ENCODE measurements around the gene SRGAP1. TPM values are rescaled to one million over a fixed set of nuclear protein-coding genes. Genes with fewer than 3 reads are reported as not detected.
A peak's percentile ranks its signal among the peaks of the same experiment; 100 is the strongest.

Gene SRGAP1
- total and polyA plus RNA-seq, 2 of the 13 experiments (the other 11 are each of a cell fraction or from before 2014, with no cell fraction given) = 1.6 to 3.4 TPM

GRCh38 chr12:63888908-63889635, 44.6 kb downstream of the SRGAP1 start (continued):
- TF ChIP-seq ZNF550 (CRISPR knock-in tag; IDR thresholded peaks at IDR 0.05; ENCODE audit: borderline replicate concordance) = no peak
- no peak for TF ChIP-seq ZNF282 (IDR thresholded peaks at IDR 0.05; ENCODE audit: partially characterized antibody)
- TF ChIP-seq, protein P1, sequence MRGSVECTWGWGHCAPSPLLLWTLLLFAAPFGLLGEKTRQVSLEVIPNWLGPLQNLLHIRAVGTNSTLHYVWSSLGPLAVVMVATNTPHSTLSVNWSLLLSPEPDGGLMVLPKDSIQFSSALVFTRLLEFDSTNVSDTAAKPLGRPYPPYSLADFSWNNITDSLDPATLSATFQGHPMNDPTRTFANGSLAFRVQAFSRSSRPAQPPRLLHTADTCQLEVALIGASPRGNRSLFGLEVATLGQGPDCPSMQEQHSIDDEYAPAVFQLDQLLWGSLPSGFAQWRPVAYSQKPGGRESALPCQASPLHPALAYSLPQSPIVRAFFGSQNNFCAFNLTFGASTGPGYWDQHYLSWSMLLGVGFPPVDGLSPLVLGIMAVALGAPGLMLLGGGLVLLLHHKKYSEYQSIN (CRISPR knock-in tag; IDR thresholded peaks at IDR 0.05; ENCODE audit: borderline replicate concordance) = no peak
- no peak for TF ChIP-seq ZNF326 (CRISPR knock-in tag; IDR thresholded peaks at IDR 0.05; ENCODE audit: borderline replicate concordance)

DNA sequence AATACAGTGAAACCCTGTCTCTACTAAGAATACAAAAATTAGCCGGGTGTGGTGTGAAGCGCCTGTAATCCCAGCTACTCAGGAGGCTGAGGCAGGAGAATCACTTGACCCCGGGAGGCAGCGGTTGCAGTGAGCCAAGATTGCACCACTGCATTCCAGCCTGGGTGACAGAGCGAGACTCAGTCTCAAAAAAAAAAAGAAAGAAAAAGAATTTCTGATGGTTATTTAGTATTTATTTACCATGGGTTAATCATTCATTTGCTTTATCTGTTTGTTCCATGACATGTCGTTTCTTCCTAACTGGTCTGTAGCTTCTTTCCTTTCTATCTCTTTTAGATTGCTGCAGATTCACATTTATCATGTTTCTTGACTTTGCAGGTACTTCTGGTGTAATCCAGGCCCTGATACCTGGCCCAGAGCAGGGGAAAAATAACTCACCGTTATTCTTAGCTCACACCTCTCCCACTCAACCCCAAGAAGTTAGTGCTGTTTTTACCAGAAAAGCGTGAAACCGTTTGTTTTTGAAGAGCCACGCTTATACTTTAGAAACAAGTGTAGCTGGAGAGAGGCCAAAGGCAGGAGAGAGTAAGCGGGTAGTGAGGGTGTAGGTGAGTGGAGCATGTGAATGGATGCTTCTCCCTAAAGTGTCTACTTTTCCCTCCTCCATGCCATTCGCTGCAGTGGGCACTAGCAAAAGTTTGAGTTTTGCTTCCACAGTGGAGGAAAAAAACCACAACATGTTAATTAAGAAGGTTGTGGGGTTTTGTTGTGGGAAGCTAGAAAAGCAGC, 45.4 kb downstream of the SRGAP1 start:
- Histone ChIP-seq H3K36me3 (replicated peaks in 1 of 2; ENCODE audit: control insufficient read depth in 1 of 2, insufficient read depth in 2 of 2, low read length in 2 of 2) (no peaks in the 10 kb centered on the region), H3K27me3 (ENCODE audit: control insufficient read depth in 1 of 2, insufficient read depth in 2 of 2, low read length in 2 of 2) (no peaks in the 10 kb centered on the region), H4K20me1 (ENCODE audit: insufficient read depth, low read length) (no peaks in the 10 kb centered on the region), H3K27ac (ENCODE audit: extremely low read length, insufficient read depth, low read length) (peak overlapping the region; percentile 76), H3K4me3 (replicated peaks in 1 of 3; ENCODE audit: insufficient read depth in 1 of 3, low read depth in 2 of 3, low read length in 3 of 3) (peak overlapping the region in 1 of 3 experiments; percentile 39; a peak in 2 of 6 replicates), H3K9me3 (ENCODE audit: low read length) (no peaks in the 10 kb centered on the region), H3K4me1 (ENCODE audit: insufficient read depth, low read length) (peaks cover 46% of the 10 kb centered on the region), H3K9ac (ENCODE audit: insufficient read depth, low read depth, low read length) (peak overlapping the region; percentile 53), H2AFZ (ENCODE audit: low read length) (no peak overlapping the region), H3K79me2 (ENCODE audit: insufficient read depth, low read length) (no peaks in the 10 kb centered on the region), H3K4me2 (ENCODE audit: low read depth, low read length) (peak overlapping the region; percentile 54)
- DNase-seq (ENCODE audit: low spot score) (peak; percentile 74), FAIRE-seq (peak; percentile 47), ATAC-seq (peak; percentile 82)
- in situ Hi-C loops (cut with HindIII; ENCODE audit: extremely low pct_ligation_motif_present, low pct_unique_long_range_greater_than_20kb) (no loop called here), intact Hi-C loops (cut with micrococcal nuclease; ENCODE audit: unreplicated experiment) (loop anchor here (5.0 kb wide), 1 partner anchor 43 kb away; no protein-coding TSS in a partner anchor)
- 22% methylated on average over 12 of the region's 12 CpGs for WGBS (ENCODE audit: low lambda C conversion rate)
- POLR2A ChIA-PET = interaction anchor here (0.6 to 2.7 kb wide), 12 partner anchors 10 to 60 kb away, joined by 3 to 11 read pairs (median 4); partner anchors contain the start of gene SRGAP1
- CTCF ChIA-PET (ENCODE audit: low intra/inter-chr PET ratio, low total read pairs) = no interaction called here
- BruUV-seq (replicated peaks) = TSS peak; percentile 74
- TF ChIP-seq PAF1 (CRISPR knock-in tag; IDR thresholded peaks at IDR 0.05) = no peak
- peak; percentile 76; the same call in 1 of the 2 replicates for TF ChIP-seq ZNF362 (CRISPR knock-in tag; IDR thresholded peaks at IDR 0.05; ENCODE audit: borderline replicate concordance)
- peak; percentile 84; the same call in 1 of the 2 replicates for TF ChIP-seq ZBTB3 (CRISPR knock-in tag; IDR thresholded peaks at IDR 0.05; ENCODE audit: borderline replicate concordance, low read depth)
- TF ChIP-seq, protein P2, sequence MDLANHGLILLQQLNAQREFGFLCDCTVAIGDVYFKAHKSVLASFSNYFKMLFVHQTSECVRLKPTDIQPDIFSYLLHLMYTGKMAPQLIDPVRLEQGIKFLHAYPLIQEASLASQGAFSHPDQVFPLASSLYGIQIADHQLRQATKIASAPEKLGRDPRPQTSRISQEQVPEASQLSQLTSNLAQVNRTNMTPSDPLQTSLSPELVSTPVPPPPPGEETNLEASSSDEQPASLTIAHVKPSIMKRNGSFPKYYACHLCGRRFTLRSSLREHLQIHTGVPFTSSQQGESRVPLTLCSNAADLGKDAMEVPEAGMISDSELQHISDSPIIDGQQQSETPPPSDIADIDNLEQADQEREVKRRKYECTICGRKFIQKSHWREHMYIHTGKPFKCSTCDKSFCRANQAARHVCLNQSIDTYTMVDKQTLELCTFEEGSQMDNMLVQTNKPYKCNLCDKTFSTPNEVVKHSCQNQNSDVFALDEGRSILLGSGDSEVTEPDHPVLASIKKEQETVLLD (CRISPR knock-in tag; IDR thresholded peaks at IDR 0.05; ENCODE audit: low read depth) = no peak
- TF ChIP-seq ZNF496 (CRISPR knock-in tag; IDR thresholded peaks at IDR 0.05; ENCODE audit: insufficient replicate concordance) = no peak
- TF ChIP-seq EP300 (IDR thresholded peaks at IDR 0.05; ENCODE audit: low read depth in 2 of 2, low read length in 2 of 2) = peak in 1 of 2 experiments; percentile 29; a peak in 1 of 4 replicates
- TF ChIP-seq EP300 (CRISPR knock-in tag; IDR thresholded peaks at IDR 0.05; ENCODE audit: borderline replicate concordance) = no peak
- TF ChIP-seq CREB1 (IDR thresholded peaks at IDR 0.05) = no peak
- TF ChIP-seq CREB1 (CRISPR knock-in tag; IDR thresholded peaks at IDR 0.05) = 0 out of 2 replicates have a peak, but pooled peaks have one; percentile 31
- TF ChIP-seq, protein P3, sequence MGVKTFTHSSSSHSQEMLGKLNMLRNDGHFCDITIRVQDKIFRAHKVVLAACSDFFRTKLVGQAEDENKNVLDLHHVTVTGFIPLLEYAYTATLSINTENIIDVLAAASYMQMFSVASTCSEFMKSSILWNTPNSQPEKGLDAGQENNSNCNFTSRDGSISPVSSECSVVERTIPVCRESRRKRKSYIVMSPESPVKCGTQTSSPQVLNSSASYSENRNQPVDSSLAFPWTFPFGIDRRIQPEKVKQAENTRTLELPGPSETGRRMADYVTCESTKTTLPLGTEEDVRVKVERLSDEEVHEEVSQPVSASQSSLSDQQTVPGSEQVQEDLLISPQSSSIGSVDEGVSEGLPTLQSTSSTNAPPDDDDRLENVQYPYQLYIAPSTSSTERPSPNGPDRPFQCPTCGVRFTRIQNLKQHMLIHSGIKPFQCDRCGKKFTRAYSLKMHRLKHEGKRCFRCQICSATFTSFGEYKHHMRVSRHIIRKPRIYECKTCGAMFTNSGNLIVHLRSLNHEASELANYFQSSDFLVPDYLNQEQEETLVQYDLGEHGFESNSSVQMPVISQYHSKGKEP (CRISPR knock-in tag; IDR thresholded peaks at IDR 0.05) = no peak
